ENCODE measurements around the gene SLC25A4. TPM values are rescaled to one million over a fixed set of nuclear protein-coding genes. Genes with fewer than 3 reads are reported as not detected.

SLC25A4 gene
- total and polyA plus RNA-seq, 10 of the 15 experiments (the other 5 are each of a cell fraction or from before 2014, with no cell fraction given) = 12.6 to 161 (median 38.2) TPM

GRCh38 chr4:185117300-185117934, 25.6 kb upstream of the SLC25A4 start:
- no peaks in the 10 kb centered on the region; a peak in 2 of 4 replicates for H3K27me3 ChIP-seq (replicated peaks in 1 of 2; ENCODE audit: control insufficient read depth in 2 of 2, insufficient read depth in 2 of 2, low read length in 1 of 2)
- no peak overlapping the region for H2AFZ ChIP-seq (ENCODE audit: control insufficient read depth, low read depth, low read length)
- POLR2A ChIA-PET = no interaction called here
- H3K36me3 ChIP-seq (ENCODE audit: control insufficient read depth in 2 of 2, insufficient read depth in 2 of 2, low read length in 1 of 2) = no peaks in the 10 kb centered on the region
- no TSS peak for BruUV-seq (replicated peaks)
- RAD21 ChIA-PET (ENCODE audit: unreplicated experiment) = no interaction called here
- no peak for ATAC-seq
- intact Hi-C loops (cut with micrococcal nuclease; ENCODE audit: unreplicated experiment) = no loop called here
- peaks cover 5% of the 10 kb centered on the region for H3K4me1 ChIP-seq (ENCODE audit: control insufficient read depth, insufficient read depth, low read length)
- CTCF ChIA-PET = interaction anchor here (1.7 kb wide), 1 partner anchor 63 kb away, joined by 3 read pairs; no protein-coding TSS in a partner anchor
- no peaks in the 10 kb centered on the region for H3K9me3 ChIP-seq (replicated peaks; ENCODE audit: control insufficient read depth, insufficient read depth, low read length)
- WGBS (ENCODE audit: insufficient coverage, insufficient replicate concordance, low lambda C conversion rate, missing lambda C conversion rate) = 64% methylated on average over 7 of the region's 7 CpGs
- no peak for DNase-seq (ENCODE audit: low read depth, low spot score)
- no peak overlapping the region for H3K27ac ChIP-seq (ENCODE audit: control insufficient read depth, insufficient read depth)
- H3K9ac ChIP-seq (ENCODE audit: control insufficient read depth, insufficient read depth, low read length) = no peak overlapping the region
- FAIRE-seq = no peak
- SMC1A ChIA-PET (ENCODE audit: uncharacterized antibody, unreplicated experiment) = interaction anchor here (2.3 kb wide), 1 partner anchor 11 kb away, joined by 7 read pairs; no protein-coding TSS in a partner anchor
- no peaks in the 10 kb centered on the region for H4K20me1 ChIP-seq (ENCODE audit: control insufficient read depth, insufficient read depth)
- no peak overlapping the region for H3K4me3 ChIP-seq
- in situ Hi-C loops (cut with MboI) = no loop called here
- no peak overlapping the region for H3K4me2 ChIP-seq (ENCODE audit: control insufficient read depth, insufficient read depth)
- H3K79me2 ChIP-seq (ENCODE audit: control insufficient read depth, insufficient read depth, low read length) = no peaks in the 10 kb centered on the region
- TF ChIP-seq BHLHE40 (IDR thresholded peaks at IDR 0.05; ENCODE audit: borderline replicate concordance in 1 of 2, low read depth in 2 of 2, low read length in 1 of 2) = no peak
- TF ChIP-seq ZSCAN29 (IDR thresholded peaks at IDR 0.05) = no peak
- TF ChIP-seq ATF2 (IDR thresholded peaks at IDR 0.05; ENCODE audit: low read length) = no peak
- TF ChIP-seq ZBTB11 (CRISPR knock-in tag; IDR thresholded peaks at IDR 0.05) = no peak
- TF ChIP-seq SUZ12 (IDR thresholded peaks at IDR 0.05; ENCODE audit: unreplicated experiment) = no peak
- TF ChIP-seq RAD21 (IDR thresholded peaks at IDR 0.05; ENCODE audit: insufficient read depth, low read depth, low read length) = no peak
- no peak for TF ChIP-seq ZNF207 (IDR thresholded peaks at IDR 0.05; ENCODE audit: borderline replicate concordance)
- no peak for TF ChIP-seq GATAD2B (conservative IDR thresholded peaks at IDR 0.05; ENCODE audit: low read depth)
- TF ChIP-seq EP300 (IDR thresholded peaks at IDR 0.05; ENCODE audit: borderline replicate concordance in 1 of 2, control insufficient read depth in 1 of 2, low read depth in 2 of 2, low read length in 2 of 2) = no peak
- no peak for TF ChIP-seq SRF (IDR thresholded peaks at IDR 0.05; ENCODE audit: low read depth in 2 of 2, low read length in 2 of 2)
- TF ChIP-seq ZBTB4 (CRISPR knock-in tag; IDR thresholded peaks at IDR 0.05) = no peak
- TF ChIP-seq FOXK2 (IDR thresholded peaks at IDR 0.05) = no peak
- no peak for TF ChIP-seq DPF2 (IDR thresholded peaks at IDR 0.05)
- TF ChIP-seq MYC (IDR thresholded peaks at IDR 0.05; ENCODE audit: insufficient read depth, insufficient read length, insufficient replicate concordance, low read length, severe bottlenecking) = no peak
- no peak for TF ChIP-seq SPI1 (IDR thresholded peaks at IDR 0.05; ENCODE audit: borderline replicate concordance, insufficient read depth, low read depth, low read length)
